Kidney epithelial cell (primary cell): ENCODE results near the gene PRDM12. TPM values are rescaled to one million over a fixed set of nuclear protein-coding genes. Genes with fewer than 3 reads are reported as not detected.

ENCODE experiments used
- DNase-seq: peaks from one replicate; pipeline ENCODE4 v3.0.0-alpha.2; 2010; ENCODE audit warnings: low read depth
- H3K27me3 ChIP-seq: 2 replicates; pipeline ENCODE4 v1.6.0; 2011; ENCODE audit warnings: low read length; ENCODE audit not compliant: control insufficient read depth, insufficient read depth
- H3K36me3 ChIP-seq: 2 replicates; pipeline ENCODE4 v1.5.1; 2011; ENCODE audit warnings: low read length; ENCODE audit not compliant: control insufficient read depth, insufficient read depth
- H3K4me3 ChIP-seq: 2 replicates; pipeline ENCODE4 v1.5.1; 2011; ENCODE audit warnings: low read depth, mild to moderate bottlenecking, control low read depth, low read length
- CTCF ChIP-seq: IDR thresholded peaks from 2 replicates; pipeline ENCODE4 v1.5.1; 2011; ENCODE audit warnings: mild to moderate bottlenecking, moderate library complexity, low read length, control low read depth, inconsistent platforms; ENCODE audit not compliant: insufficient read depth, poor library complexity, severe bottlenecking
- total RNA-seq: library from RNA; depleted of rRNA; stranded (reverse); fragments of >200 nt; gene quantifications from 2 replicates; pipeline ENCODE4 v1.2.3, GENCODE V29; 2015

Gene PRDM12
- total RNA-seq, 1 donor from 2014 or later, result 0.13 TPM

- no peak for DNase-seq
- no peaks in the 10 kb centered on the region for H3K36me3 ChIP-seq
- H3K4me3 ChIP-seq, result no peak overlapping the region
- H3K27me3 ChIP-seq, result no peaks in the 10 kb centered on the region
- TF ChIP-seq CTCF, result no peak
Observed at GRCh38 chr9:130728721-130729120, 64.3 kb downstream of the PRDM12 start.

GRCh38 chr9:130729145-130729544 lies 64.8 kb downstream of the PRDM12 start:
- no peaks in the 10 kb centered on the region for H3K36me3 ChIP-seq
- no peak for TF ChIP-seq CTCF

GRCh38 chr9:130731355-130731754 lies 67.0 kb downstream of the PRDM12 start:
- no peak for TF ChIP-seq CTCF
- DNase-seq, result no peak
- no peaks in the 10 kb centered on the region for H3K27me3 ChIP-seq
- H3K36me3 ChIP-seq, result no peaks in the 10 kb centered on the region
- no peak overlapping the region for H3K4me3 ChIP-seq

More at GRCh38 chr9:130729145-130729544, 64.8 kb downstream of the PRDM12 start:
- no peaks in the 10 kb centered on the region for H3K27me3 ChIP-seq
- no peak overlapping the region for H3K4me3 ChIP-seq
- DNase-seq, result no peak

- Histone ChIP-seq H3K27me3 (no peaks in the 10 kb centered on the region), H3K4me3 (no peak overlapping the region), H3K36me3 (no peaks in the 10 kb centered on the region)
- DNase-seq, result no peak
- TF ChIP-seq CTCF, result peak; percentile 20
Observed at GRCh38 chr9:130732136-130732535, 67.7 kb downstream of the PRDM12 start.

Other genes with a start within 250 kb of the PRDM12 start
- 45.6 and 50.8 TPM in 2 replicates for gene ASS1, start 219.6 kb upstream of the PRDM12 start, total RNA-seq
- 40.5 and 49.5 TPM in 2 replicates for gene FUBP3, start 85.0 kb upstream of the PRDM12 start, total RNA-seq
- gene EXOSC2, start 29.2 kb downstream of the PRDM12 start, total RNA-seq, result 20.6 and 24.9 TPM in 2 replicates
- gene ABL1, start 170.7 kb downstream of the PRDM12 start, total RNA-seq, result 83.7 and 90.2 TPM in 2 replicates
- gene QRFP, start 232.2 kb downstream of the PRDM12 start, total RNA-seq, result not detected in 2 replicates